PC-3 (cell line): ENCODE results near the gene CMTM7. TPM values are rescaled to one million over a fixed set of nuclear protein-coding genes. Genes with fewer than 3 reads are reported as not detected.

Source experiments
- ATAC-seq: fragments of 200-7000 bp; cut with Tn5 transposase; 2 replicates; pipeline ENCODE4 v1.9.1; 2020; ENCODE audit warnings: mild to moderate bottlenecking, moderate library complexity
- BruUV-seq: library from RNA; stranded (reverse); fragments of 400-500 nt; replicated peaks from 2 replicates; lab custom pipeline; 2021; lab: Mats Ljungman, UMichigan
- CTCF ChIA-PET: fragments of 300-600 bp; sonication (Branson Sonifier 250); formaldehyde crosslinking; loops from one replicate; lab custom pipeline; 2022; ENCODE audit warnings: antibody characterized with exemption; lab: Charles Lee
- POLR2A ChIA-PET: fragments of 300-600 bp; sonication (Branson Sonifier 250); formaldehyde crosslinking; loops from one replicate; lab custom pipeline; 2022; ENCODE audit warnings: antibody characterized with exemption; ENCODE audit not compliant: unreplicated experiment; lab: Charles Lee
- DNase-seq: peaks from one replicate; pipeline ENCODE4 v3.0.0-alpha.2; 2015
- H2AFZ ChIP-seq: fragments of 300-600 bp; sonication (generic); 2 replicates; pipeline ENCODE4 v1.6.0; 2016; ENCODE audit warnings: antibody characterized with exemption, low read length
- H3F3A ChIP-seq: fragments of 300-600 bp; sonication (generic); one replicate; pipeline ENCODE4 v1.6.0; 2017; ENCODE audit warnings: antibody characterized with exemption, low read length, control low read depth, mild to moderate bottlenecking; ENCODE audit not compliant: unreplicated experiment
- H3K27ac ChIP-seq: fragments of 300-600 bp; sonication (generic); 2 replicates; pipeline ENCODE4 v1.5.1; 2016; ENCODE audit warnings: mild to moderate bottlenecking, low read length
- H3K27me3 ChIP-seq: fragments of 300-600 bp; sonication (generic); 2 replicates; pipeline ENCODE4 v1.6.1; 2016; ENCODE audit warnings: low read length, mixed read lengths
- H3K36me3 ChIP-seq: fragments of 300-600 bp; sonication (generic); 2 replicates; pipeline ENCODE4 v1.6.1; 2016; ENCODE audit warnings: low read depth, mixed run types, low read length, mixed read lengths
- H3K4me1 ChIP-seq: fragments of 300-600 bp; sonication (generic); 2 replicates; pipeline ENCODE4 v1.5.1; 2016; ENCODE audit warnings: low read length; ENCODE audit not compliant: insufficient read depth
- H3K4me2 ChIP-seq: fragments of 300-600 bp; sonication (generic); 2 replicates; pipeline ENCODE4 v1.6.0; 2016; ENCODE audit warnings: low read length
- H3K4me3 ChIP-seq: fragments of 300-600 bp; sonication (generic); 2 replicates; pipeline ENCODE4 v1.5.1; 2016; ENCODE audit warnings: mild to moderate bottlenecking, low read length, mixed read lengths
- H3K79me2 ChIP-seq: fragments of 300-600 bp; sonication (generic); 2 replicates; pipeline ENCODE4 v1.6.1; 2017; ENCODE audit warnings: low read length, mixed read lengths
- H3K9ac ChIP-seq: fragments of 300-600 bp; sonication (generic); 2 replicates; pipeline ENCODE4 v1.6.0; 2016; ENCODE audit warnings: mild to moderate bottlenecking, low read length
- H3K9me2 ChIP-seq: fragments of 300-600 bp; sonication (generic); replicated peaks from 2 replicates; pipeline ENCODE4 v1.6.1; 2016; ENCODE audit warnings: mixed run types, low read length, mixed read lengths
- H3K9me3 ChIP-seq: fragments of 300-600 bp; sonication (generic); 2 replicates; pipeline ENCODE4 v1.6.1; 2016; ENCODE audit warnings: low read length, mixed read lengths
- H4K20me1 ChIP-seq: fragments of 300-600 bp; sonication (generic); 2 replicates; pipeline ENCODE4 v1.6.1; 2016; ENCODE audit warnings: low read length, mixed read lengths
- CTCF ChIP-seq: fragments of 300-600 bp; sonication (generic); conservative IDR thresholded peaks from 2 replicates; pipeline ENCODE4 v1.5.1; 2017; ENCODE audit warnings: antibody characterized with exemption, low read depth, mild to moderate bottlenecking, low read length
- EZH2 ChIP-seq: fragments of 300-600 bp; sonication (generic); IDR thresholded peaks from one replicate; pipeline ENCODE4 v1.6.1; 2017; ENCODE audit warnings: antibody characterized with exemption, mild to moderate bottlenecking, low read length; ENCODE audit not compliant: unreplicated experiment
- EZH2phosphoT487 ChIP-seq: fragments of 300-600 bp; sonication (generic); IDR thresholded peaks from 2 replicates; pipeline ENCODE4 v1.6.1; 2018; ENCODE audit warnings: mild to moderate bottlenecking, antibody characterized with exemption, low read length, borderline replicate concordance
- intact Hi-C: fragments of 100-400 bp; cut with micrococcal nuclease; formaldehyde crosslinking; loops from 2 replicates; pipeline ENCODE4 v1.9.0; 2023
- total RNA-seq: library from RNA; depleted of rRNA; stranded (reverse); fragments of >200 nt; gene quantifications from 2 replicates; pipeline ENCODE4 v1.2.3, GENCODE V29; 2014

The CMTM7 gene
- total RNA-seq, 1 experiment from 2014 or later, result 37.1 TPM

- Histone ChIP-seq H3K27ac (no peak overlapping the region), H3K4me1 (peaks cover 20% of the 10 kb centered on the region), H3K27me3 (no peaks in the 10 kb centered on the region), H3K9me2 (no peaks in the 10 kb centered on the region), H3K36me3 (no peaks in the 10 kb centered on the region), H3F3A (no peaks in the 10 kb centered on the region), H3K9me3 (no peaks in the 10 kb centered on the region), H4K20me1 (peaks cover 17% of the 10 kb centered on the region; the same call in 1 of the 2 replicates), H3K4me2 (peak overlapping the region; percentile 92), H2AFZ (no peak overlapping the region), H3K9ac (peak overlapping the region; percentile 85), H3K79me2 (peaks cover 38% of the 10 kb centered on the region), H3K4me3 (peak overlapping the region; percentile 92)
- POLR2A ChIA-PET, result interaction anchor here (0.6 kb wide), 2 partner anchors 68 to 1754 kb away, joined by 3 to 4 read pairs; no protein-coding TSS in a partner anchor
- TF ChIP-seq EZH2phosphoT487 (no peak), EZH2 (no peak), CTCF (no peak)
- intact Hi-C loops, result no loop called here
- ATAC-seq (no peak), DNase-seq (no peak)
- CTCF ChIA-PET, result no interaction called here
- BruUV-seq, result TSS peak; percentile 54
Observed at GRCh38 chr3:32500880-32501782, 109.5 kb downstream of the CMTM7 start.

- Histone ChIP-seq H3K36me3 (no peaks in the 10 kb centered on the region), H3K4me3 (peak overlapping the region; percentile 92), H4K20me1 (peaks cover 17% of the 10 kb centered on the region; the same call in 1 of the 2 replicates), H3K4me2 (peak overlapping the region; percentile 92), H3K27ac (peak overlapping the region; percentile 54), H3K9ac (peak overlapping the region; percentile 85), H3K9me2 (no peaks in the 10 kb centered on the region), H3K4me1 (peaks cover 20% of the 10 kb centered on the region), H3K9me3 (no peaks in the 10 kb centered on the region), H3F3A (no peaks in the 10 kb centered on the region), H3K79me2 (peaks cover 36% of the 10 kb centered on the region), H3K27me3 (no peaks in the 10 kb centered on the region), H2AFZ (peak overlapping the region; percentile 94)
- ChIA-PET CTCF (no interaction called here), POLR2A (interaction anchor here (0.6 kb wide), 2 partner anchors 69 to 81 kb away, joined by 3 to 4 read pairs; no protein-coding TSS in a partner anchor)
- TF ChIP-seq EZH2 (no peak), EZH2phosphoT487 (no peak), CTCF (no peak)
- ATAC-seq (no peak; the same call in 1 of the 2 replicates), DNase-seq (no peak)
- intact Hi-C loops, result no loop called here
- BruUV-seq, result no TSS peak
Observed at GRCh38 chr3:32501783-32502117, 110.1 kb downstream of the CMTM7 start.
